KMS-11 (cell line): ENCODE data around the gene APEX2.

Experiments used
- H2AFZ ChIP-seq: fragments of 200-600 bp; sonication (generic); 2 replicates; pipeline ENCODE4 v1.6.1; 2016; ENCODE audit warnings: antibody characterized with exemption, mixed run types, low read depth
- H3K27ac ChIP-seq: fragments of 200-600 bp; sonication (generic); 2 replicates; pipeline ENCODE4 v1.6.1; 2016; ENCODE audit warnings: mild to moderate bottlenecking, mixed run types
- H3K27me3 ChIP-seq: fragments of 200-600 bp; sonication (generic); 2 replicates; pipeline ENCODE4 v1.6.1; 2017; ENCODE audit warnings: mild to moderate bottlenecking, low read depth, mixed run types, moderate library complexity; ENCODE audit not compliant: insufficient read depth
- H3K36me3 ChIP-seq: fragments of 200-600 bp; sonication (generic); 2 replicates; pipeline ENCODE4 v1.6.1; 2017; ENCODE audit warnings: mild to moderate bottlenecking, mixed run types; ENCODE audit not compliant: insufficient read depth
- H3K4me1 ChIP-seq: fragments of 200-600 bp; sonication (generic); 2 replicates; pipeline ENCODE4 v1.6.1; 2016; ENCODE audit warnings: mild to moderate bottlenecking, low read depth, mixed run types; ENCODE audit not compliant: poor library complexity, severe bottlenecking
- H3K4me2 ChIP-seq: fragments of 200-600 bp; sonication (generic); 2 replicates; pipeline ENCODE4 v1.7.0; 2016; ENCODE audit warnings: mild to moderate bottlenecking, mixed run types
- H3K4me3 ChIP-seq: fragments of 200-600 bp; sonication (generic); IDR thresholded peaks from 2 replicates; pipeline ENCODE4 v1.6.1; 2017; ENCODE audit warnings: low read depth, low read length, mixed read lengths; ENCODE audit not compliant: insufficient read depth
- H3K79me2 ChIP-seq: fragments of 200-600 bp; sonication (generic); 2 replicates; pipeline ENCODE4 v1.6.1; 2016; ENCODE audit warnings: low read depth, mixed run types; ENCODE audit not compliant: insufficient read depth
- H3K9ac ChIP-seq: fragments of 200-600 bp; sonication (generic); 2 replicates; pipeline ENCODE4 v1.6.1; 2016; ENCODE audit warnings: mild to moderate bottlenecking, mixed run types
- H4K20me1 ChIP-seq: fragments of 200-600 bp; sonication (generic); 2 replicates; pipeline ENCODE4 v1.6.1; 2016; ENCODE audit warnings: mild to moderate bottlenecking, mixed run types; ENCODE audit not compliant: insufficient read depth
- TF ChIP-seq, protein P1 (sequence below): fragments of 200-600 bp; sonication (generic); conservative IDR thresholded peaks from 2 replicates; pipeline ENCODE4 v1.6.1; 2017; ENCODE audit warnings: low read depth, mild to moderate bottlenecking, antibody characterized with exemption, low read length, moderate library complexity, mixed read lengths

The APEX2 gene

DNA sequence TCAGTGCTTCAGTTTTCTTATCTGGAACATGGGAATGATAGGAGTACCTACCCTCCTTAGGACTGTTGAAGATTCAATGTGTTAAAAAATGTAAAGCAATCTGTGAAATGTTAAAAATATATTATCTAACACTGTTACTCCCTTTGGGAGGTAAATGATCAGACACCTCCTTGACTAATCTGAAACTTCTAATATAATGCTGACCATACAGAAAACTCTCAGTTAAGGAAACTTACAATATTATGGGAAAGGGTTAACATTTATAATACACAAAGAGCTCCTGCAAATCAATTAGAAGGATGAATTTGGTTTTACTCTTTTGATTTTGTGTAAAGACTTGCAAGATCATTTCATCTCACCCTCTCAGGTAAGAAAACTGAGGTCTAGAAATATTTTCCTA, 4.5 kb upstream of the APEX2 start:
- H3K4me2 ChIP-seq: no peak overlapping the region
- no peak overlapping the region for H3K4me3 ChIP-seq
- no peaks in the 10 kb centered on the region for H3K27me3 ChIP-seq
- no peak overlapping the region for H2AFZ ChIP-seq
- peaks cover 3% of the 10 kb centered on the region for H3K4me1 ChIP-seq
- peaks cover 3% of the 10 kb centered on the region; the same call in 1 of the 2 replicates for H3K79me2 ChIP-seq
- no peak overlapping the region for H3K9ac ChIP-seq
- TF ChIP-seq, protein P1, sequence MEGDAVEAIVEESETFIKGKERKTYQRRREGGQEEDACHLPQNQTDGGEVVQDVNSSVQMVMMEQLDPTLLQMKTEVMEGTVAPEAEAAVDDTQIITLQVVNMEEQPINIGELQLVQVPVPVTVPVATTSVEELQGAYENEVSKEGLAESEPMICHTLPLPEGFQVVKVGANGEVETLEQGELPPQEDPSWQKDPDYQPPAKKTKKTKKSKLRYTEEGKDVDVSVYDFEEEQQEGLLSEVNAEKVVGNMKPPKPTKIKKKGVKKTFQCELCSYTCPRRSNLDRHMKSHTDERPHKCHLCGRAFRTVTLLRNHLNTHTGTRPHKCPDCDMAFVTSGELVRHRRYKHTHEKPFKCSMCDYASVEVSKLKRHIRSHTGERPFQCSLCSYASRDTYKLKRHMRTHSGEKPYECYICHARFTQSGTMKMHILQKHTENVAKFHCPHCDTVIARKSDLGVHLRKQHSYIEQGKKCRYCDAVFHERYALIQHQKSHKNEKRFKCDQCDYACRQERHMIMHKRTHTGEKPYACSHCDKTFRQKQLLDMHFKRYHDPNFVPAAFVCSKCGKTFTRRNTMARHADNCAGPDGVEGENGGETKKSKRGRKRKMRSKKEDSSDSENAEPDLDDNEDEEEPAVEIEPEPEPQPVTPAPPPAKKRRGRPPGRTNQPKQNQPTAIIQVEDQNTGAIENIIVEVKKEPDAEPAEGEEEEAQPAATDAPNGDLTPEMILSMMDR: no peak
- H3K36me3 ChIP-seq: no peaks in the 10 kb centered on the region
- no peaks in the 10 kb centered on the region for H4K20me1 ChIP-seq
- no peak overlapping the region for H3K27ac ChIP-seq

DNA sequence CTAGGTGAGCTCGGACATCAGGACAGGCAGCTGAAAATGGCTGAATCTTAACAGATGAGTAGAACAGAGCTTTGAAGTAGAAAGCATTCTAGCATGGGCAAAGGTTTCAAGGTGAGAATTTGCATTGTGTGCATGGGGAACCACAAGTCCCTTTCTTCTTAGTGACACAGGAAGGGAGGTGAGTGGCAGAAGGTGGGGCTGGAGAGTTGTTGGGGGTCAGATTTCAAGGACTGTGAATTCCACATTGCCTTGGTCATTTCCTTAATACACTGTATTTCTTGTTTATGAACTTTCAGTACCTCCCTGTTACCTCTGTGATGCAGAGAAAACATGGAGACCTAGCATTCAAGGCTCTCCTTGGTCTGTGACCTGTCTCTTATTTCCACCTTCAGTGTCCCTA, 4.1 kb downstream of the APEX2 start:
- peaks cover 4% of the 10 kb centered on the region for H3K4me1 ChIP-seq
- H3K79me2 ChIP-seq: peaks cover 12% of the 10 kb centered on the region
- no peak overlapping the region for H3K4me3 ChIP-seq
- TF ChIP-seq, protein P1: no peak
- no peaks in the 10 kb centered on the region for H3K27me3 ChIP-seq
- H3K27ac ChIP-seq: no peak overlapping the region
- H4K20me1 ChIP-seq: no peaks in the 10 kb centered on the region
- no peak overlapping the region for H3K4me2 ChIP-seq
- no peak overlapping the region for H3K9ac ChIP-seq
- no peaks in the 10 kb centered on the region for H3K36me3 ChIP-seq
- no peak overlapping the region for H2AFZ ChIP-seq

DNA sequence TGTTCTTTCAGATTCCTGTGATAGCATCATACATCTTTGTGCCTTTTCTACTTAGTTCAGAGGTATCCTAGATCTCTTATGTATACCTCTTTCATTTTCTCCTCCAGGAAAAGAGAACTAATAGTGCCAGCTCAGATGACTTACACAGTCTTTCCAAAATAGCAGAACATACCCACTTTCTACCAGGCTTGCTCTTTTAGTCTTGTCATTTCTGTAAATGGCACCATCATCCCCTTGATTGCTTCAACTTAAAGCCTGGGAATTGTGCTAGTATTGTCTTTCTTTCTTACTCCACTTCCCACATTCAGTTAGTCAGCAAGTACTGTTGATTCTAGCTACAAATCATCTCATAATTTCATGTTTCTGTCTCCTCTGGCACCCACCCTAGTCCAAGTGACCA, 5.1 kb downstream of the APEX2 start:
- no peak overlapping the region for H3K4me2 ChIP-seq
- no peak overlapping the region for H3K4me3 ChIP-seq
- H4K20me1 ChIP-seq: no peaks in the 10 kb centered on the region
- H3K36me3 ChIP-seq: no peaks in the 10 kb centered on the region
- H3K4me1 ChIP-seq: peaks cover 4% of the 10 kb centered on the region
- no peak overlapping the region for H3K27ac ChIP-seq
- no peaks in the 10 kb centered on the region for H3K27me3 ChIP-seq
- no peak overlapping the region for H3K9ac ChIP-seq
- H2AFZ ChIP-seq: no peak overlapping the region
- peaks cover 12% of the 10 kb centered on the region for H3K79me2 ChIP-seq
- TF ChIP-seq, protein P1: no peak

DNA sequence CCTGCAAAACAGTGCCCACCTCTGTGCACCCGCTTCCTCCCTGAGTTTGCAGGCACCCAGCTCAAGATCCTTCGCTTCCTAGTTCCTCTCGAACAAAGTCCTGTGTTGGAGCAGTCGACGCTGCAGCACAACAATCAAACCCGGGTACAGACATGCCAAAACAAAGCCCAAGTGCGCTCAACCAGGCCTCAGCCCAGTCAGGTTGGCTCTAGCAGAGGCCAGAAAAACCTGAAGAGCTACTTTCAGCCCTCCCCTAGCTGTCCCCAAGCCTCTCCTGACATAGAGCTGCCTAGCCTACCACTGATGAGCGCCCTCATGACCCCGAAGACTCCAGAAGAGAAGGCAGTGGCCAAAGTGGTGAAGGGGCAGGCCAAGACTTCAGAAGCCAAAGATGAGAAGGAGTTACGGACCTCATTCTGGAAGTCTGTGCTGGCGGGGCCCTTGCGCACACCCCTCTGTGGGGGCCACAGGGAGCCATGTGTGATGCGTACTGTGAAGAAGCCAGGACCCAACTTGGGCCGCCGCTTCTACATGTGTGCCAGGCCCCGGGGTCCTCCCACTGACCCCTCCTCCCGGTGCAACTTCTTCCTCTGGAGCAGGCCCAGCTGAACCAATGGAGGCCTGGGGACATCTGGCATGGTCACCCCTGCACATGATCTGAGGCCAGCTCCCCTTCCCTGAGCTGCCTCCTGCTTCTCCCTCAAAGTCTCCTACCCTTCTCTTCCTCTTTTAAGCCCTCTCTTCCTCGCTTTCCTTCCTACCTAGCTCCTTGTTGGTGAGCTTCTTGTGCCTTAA, 6.9 kb downstream of the APEX2 start:
- H3K4me1 ChIP-seq: no peaks in the 10 kb centered on the region
- H3K27me3 ChIP-seq: no peaks in the 10 kb centered on the region
- no peaks in the 10 kb centered on the region for H3K79me2 ChIP-seq
- H4K20me1 ChIP-seq: no peaks in the 10 kb centered on the region
- no peak overlapping the region for H2AFZ ChIP-seq
- no peak overlapping the region for H3K27ac ChIP-seq
- no peak overlapping the region for H3K4me2 ChIP-seq
- no peaks in the 10 kb centered on the region for H3K36me3 ChIP-seq
- H3K9ac ChIP-seq: no peak overlapping the region
- no peak overlapping the region for H3K4me3 ChIP-seq
- TF ChIP-seq, protein P1: no peak
